Pulmonary artery endothelial cell (primary cell): Measurements from ENCODE around the gene PLEKHB1. TPM values are rescaled to one million over a fixed set of nuclear protein-coding genes. Genes with fewer than 3 reads are reported as not detected.
"Not testable (repeated sequence)": the region's sequence is repeated elsewhere in the genome, so short reads cannot be mapped to it uniquely, and the experiment has no call there.

Experiments
- DNase-seq: peaks from one replicate; pipeline ENCODE4 v3.0.0-alpha.2; 2011; ENCODE audit warnings: low read depth, low spot score
- total RNA-seq: library from RNA; depleted of rRNA; stranded (reverse); fragments of >200 nt; gene quantifications from 2 replicates; pipeline ENCODE4 v1.2.3, GENCODE V29; 2014

The PLEKHB1 gene
- total RNA-seq, 1 donor from 2014 or later = 0.26 TPM

DNA sequence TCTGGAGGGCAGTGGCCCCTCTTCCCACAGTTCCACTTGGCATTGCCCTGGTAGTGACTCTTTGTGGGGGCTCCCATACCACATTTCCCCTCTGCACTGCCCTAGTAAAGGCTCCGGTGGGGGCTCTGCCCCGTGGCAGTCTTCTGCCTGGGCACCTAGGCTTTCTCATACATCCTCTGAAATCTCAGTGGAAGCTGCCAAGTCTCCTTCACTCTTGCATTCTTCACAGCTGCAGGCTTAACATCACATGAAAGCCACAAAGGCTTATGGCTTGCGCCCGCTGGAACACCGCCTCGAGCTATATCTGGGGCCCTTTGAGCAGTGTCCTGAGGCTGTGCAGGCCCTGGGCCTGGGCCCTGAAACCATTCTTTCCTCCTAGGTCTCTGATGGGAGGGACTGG lies 25.3 kb downstream of the PLEKHB1 start:
- DNase-seq = no peak

DNA sequence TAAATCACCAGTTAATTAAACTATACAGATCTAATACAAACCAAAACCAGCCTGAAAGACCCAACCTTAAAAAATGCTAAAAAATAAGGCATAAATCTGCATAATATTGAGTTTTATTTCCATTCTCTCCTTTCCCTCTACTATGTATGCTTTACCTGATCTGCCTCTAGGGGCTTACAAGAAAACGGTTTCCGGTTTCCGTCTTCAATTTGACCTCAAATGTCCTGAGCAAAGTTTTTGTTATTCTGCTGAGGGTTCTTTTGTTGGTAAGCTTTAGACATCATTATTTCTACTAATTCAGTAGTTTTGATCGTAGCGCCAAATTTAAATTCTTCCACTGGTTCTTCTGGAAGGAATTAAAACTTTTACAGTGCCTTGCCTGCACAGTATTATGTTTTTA lies 30.2 kb downstream of the PLEKHB1 start:
- not testable (repeated sequence) for DNase-seq

DNA sequence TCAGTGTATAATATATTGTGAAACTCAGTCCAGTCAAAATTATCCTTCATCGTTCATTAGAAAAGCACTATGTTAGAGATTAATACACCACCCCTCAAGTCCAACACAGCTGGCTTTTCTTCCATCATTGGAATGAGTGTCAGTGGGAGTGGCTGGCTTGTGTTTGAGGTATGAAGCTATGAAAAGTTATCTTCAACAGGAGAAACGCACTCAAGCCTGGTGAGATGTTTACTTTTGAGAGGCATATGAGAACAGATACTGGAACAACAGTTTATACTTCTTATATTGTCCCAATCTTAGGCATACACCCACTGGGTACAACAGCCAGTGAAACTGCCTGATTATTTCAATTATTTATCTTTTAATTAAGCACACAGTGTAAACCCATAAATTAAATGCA lies 34.3 kb downstream of the PLEKHB1 start:
- DNase-seq = no peak

DNA sequence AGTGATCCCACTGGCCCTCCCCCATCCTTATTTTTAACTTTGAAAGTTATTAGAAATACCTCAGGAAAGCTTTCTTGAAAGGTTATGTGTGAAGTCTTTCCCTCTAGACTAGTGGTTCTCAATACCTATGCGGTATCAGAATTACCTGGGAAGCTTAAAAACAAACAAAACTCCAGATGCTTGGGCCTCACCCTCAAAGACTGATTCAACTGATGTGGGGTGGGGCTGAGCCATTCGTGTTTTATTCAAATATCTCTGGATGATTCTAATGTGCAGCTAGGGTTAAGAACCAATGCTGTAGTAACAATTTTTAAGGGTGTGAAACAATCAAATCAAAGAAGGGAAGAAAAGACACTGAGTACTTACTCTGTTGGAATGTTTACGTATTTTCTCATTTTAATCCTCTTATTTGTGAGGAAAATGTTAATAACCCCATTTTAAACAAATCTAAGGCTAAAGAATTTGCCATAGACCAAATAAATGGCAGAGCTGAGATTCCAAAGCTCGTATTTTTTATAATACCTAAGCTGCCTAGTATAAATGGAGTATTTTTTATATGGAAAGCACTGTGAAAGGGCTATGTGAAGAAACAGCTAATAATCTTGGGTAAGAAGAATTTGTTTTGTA lies 47.6 kb downstream of the PLEKHB1 start:
- no peak for DNase-seq

DNA sequence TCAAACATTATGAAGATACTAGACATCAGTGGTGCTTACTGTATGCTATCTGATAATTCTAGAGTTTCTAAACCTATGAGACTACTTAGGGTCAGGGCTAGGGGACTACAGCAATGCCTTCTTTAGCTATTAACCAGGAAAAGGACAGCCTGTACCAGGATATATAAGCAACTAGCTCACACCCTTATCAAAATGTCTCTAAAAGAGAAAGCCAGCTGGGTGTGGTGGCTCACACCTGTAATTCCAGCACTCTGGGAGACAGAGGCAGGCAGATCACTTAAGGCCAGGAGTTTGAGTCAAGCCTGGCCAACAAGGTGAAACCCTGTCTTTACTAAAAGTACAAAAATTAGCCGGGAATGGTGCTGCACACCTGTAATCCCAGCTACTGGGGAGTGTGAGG lies 58.7 kb downstream of the PLEKHB1 start:
- DNase-seq = no peak

DNA sequence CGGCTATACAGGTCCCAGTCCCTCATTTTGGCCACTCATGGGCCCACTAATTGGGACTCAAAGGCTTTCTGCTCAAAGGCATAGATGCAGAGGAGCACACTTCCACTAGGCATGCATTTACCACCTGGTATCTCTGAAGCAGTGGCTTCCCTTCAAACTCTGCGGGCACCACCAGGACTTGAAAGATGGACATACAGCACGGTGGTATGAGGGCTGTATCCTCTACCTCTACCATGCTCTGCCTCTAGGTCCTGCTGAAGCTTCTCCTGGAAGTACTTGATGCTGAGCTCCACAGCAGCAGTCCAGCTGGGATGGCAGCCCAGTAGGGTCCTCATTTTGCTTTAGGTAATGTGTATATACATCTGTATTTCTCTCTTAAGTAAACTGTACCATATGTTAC lies 64.6 kb downstream of the PLEKHB1 start:
- no peak for DNase-seq

Other genes starting within 250 kb of the PLEKHB1 start
- 8.4 and 10.9 TPM in 2 replicates for gene FAM168A, start 48.5 kb upstream of the PLEKHB1 start, total RNA-seq
- gene RAB6A, start 114.5 kb downstream of the PLEKHB1 start, total RNA-seq = 96.9 and 111 TPM in 2 replicates
- gene MRPL48, start 141.3 kb downstream of the PLEKHB1 start, total RNA-seq = 28.6 and 41.0 TPM in 2 replicates
- gene COA4, start 230.3 kb downstream of the PLEKHB1 start, total RNA-seq = 76.2 and 82.0 TPM in 2 replicates
- gene PAAF1, start 230.4 kb downstream of the PLEKHB1 start, total RNA-seq = 9.7 and 12.7 TPM in 2 replicates